ENCODE measurements around the gene CD58.

CD58 gene

DNA sequence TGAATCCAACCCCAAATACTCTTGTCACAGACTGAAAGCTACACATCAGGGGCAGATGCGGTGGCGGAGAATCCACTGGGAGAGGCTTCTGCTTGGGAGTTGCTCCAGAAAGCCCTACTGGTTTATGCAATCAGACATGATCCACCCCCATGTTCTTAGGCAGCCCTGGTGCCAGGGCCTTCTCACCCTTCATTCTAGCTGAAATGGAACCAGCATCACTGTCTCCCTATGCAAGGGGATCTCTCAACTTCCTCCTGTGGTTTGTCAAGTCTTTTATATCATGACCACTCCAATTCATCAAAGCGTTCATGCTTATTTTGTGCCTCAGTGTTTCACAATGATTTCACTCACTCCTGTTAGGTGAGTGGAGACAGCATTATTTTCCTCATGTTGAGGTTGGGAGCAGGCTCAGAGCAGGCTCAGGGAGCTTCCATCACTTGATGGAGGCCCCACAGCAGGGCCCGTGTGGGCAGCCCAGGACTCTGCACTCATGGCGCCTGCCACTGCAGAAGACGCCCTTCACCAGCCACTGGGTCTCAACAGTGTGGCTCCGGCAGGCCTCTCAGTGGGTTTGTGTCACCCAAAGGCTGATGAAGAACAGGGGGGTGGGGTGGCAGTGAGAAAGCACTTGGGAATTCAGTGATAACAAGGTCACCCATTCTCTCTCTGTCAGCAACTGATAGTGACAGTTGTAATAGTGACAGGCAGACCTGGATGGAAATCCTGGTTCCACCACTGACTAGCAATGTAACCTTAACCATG, 67.1 kb downstream of the CD58 start:
- no peak overlapping the region for H3K4me3 ChIP-seq (ENCODE audit: insufficient read depth, low read length, poor library complexity, severe bottlenecking)

DNA sequence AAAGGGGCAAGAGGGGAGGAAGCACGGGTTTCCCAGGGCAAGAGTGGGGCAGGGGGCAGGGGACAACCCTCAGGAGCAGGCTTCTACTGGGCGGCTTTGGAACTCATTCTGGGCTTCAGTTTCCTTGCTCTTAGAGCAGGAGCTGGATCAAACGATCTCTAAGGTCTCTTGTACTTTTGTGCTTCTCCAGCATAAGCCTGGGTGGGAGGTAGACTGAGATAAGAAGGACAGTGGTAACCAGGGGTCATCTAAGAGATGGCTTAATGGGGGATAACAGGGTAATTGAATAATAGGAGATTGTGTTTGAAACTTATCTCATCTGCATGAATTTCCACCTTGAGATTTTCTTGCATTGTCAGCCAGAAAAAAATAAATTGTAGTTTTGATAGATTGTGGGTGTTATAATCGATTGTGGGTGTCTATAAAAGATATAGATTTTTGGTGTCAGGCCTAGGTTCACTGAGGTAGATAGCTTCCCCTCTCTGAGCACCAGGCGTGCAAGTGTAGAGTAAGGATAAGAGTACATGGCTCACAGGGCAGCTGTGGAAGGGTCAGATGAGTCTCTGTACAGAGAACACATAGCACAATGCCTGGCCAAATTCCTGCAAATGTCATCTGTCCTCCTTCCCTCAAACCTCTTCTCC, 68.0 kb downstream of the CD58 start:
- no peak overlapping the region for H3K9ac ChIP-seq (ENCODE audit: low read length)

More for the DNA sequence above, 67.1 kb downstream of the CD58 start:
- Histone ChIP-seq H3K79me2 (ENCODE audit: insufficient read depth, low read length) (no peaks in the 10 kb centered on the region), H3K27me3 (ENCODE audit: low read length) (no peaks in the 10 kb centered on the region), H3K9me3 (ENCODE audit: insufficient read depth, low read length) (no peaks in the 10 kb centered on the region), H3K4me2 (ENCODE audit: low read depth, low read length, poor library complexity, severe bottlenecking) (no peak overlapping the region), H3F3A (ENCODE audit: insufficient read depth) (no peaks in the 10 kb centered on the region), H3K9me2 (replicated peaks; ENCODE audit: insufficient read depth, low read length) (no peaks in the 10 kb centered on the region), H3K9ac (ENCODE audit: low read length) (no peak overlapping the region), H2AFZ (ENCODE audit: low read depth, low read length, severe bottlenecking) (no peak overlapping the region), H3K27ac (ENCODE audit: low read depth, low read length) (no peak overlapping the region), H4K20me1 (ENCODE audit: low read depth, low read length) (no peaks in the 10 kb centered on the region), H3K36me3 (ENCODE audit: low read length) (no peaks in the 10 kb centered on the region)
- TF ChIP-seq, protein P1, sequence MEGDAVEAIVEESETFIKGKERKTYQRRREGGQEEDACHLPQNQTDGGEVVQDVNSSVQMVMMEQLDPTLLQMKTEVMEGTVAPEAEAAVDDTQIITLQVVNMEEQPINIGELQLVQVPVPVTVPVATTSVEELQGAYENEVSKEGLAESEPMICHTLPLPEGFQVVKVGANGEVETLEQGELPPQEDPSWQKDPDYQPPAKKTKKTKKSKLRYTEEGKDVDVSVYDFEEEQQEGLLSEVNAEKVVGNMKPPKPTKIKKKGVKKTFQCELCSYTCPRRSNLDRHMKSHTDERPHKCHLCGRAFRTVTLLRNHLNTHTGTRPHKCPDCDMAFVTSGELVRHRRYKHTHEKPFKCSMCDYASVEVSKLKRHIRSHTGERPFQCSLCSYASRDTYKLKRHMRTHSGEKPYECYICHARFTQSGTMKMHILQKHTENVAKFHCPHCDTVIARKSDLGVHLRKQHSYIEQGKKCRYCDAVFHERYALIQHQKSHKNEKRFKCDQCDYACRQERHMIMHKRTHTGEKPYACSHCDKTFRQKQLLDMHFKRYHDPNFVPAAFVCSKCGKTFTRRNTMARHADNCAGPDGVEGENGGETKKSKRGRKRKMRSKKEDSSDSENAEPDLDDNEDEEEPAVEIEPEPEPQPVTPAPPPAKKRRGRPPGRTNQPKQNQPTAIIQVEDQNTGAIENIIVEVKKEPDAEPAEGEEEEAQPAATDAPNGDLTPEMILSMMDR (IDR thresholded peaks at IDR 0.05; ENCODE audit: insufficient read depth, low read length, poor library complexity, severe bottlenecking): no peak
- TF ChIP-seq EZH2phosphoT487 (conservative IDR thresholded peaks at IDR 0.05; ENCODE audit: low read length): no peak

GRCh38 chr1:116501870-116502244, 69.0 kb downstream of the CD58 start:
- Histone ChIP-seq H3K4me2 (ENCODE audit: low read depth, low read length, poor library complexity, severe bottlenecking) (no peak overlapping the region), H3F3A (ENCODE audit: insufficient read depth) (no peaks in the 10 kb centered on the region), H3K9me2 (replicated peaks; ENCODE audit: insufficient read depth, low read length) (no peaks in the 10 kb centered on the region), H3K79me2 (ENCODE audit: insufficient read depth, low read length) (no peaks in the 10 kb centered on the region), H3K9me3 (ENCODE audit: insufficient read depth, low read length) (no peaks in the 10 kb centered on the region), H3K4me3 (ENCODE audit: insufficient read depth, low read length, poor library complexity, severe bottlenecking) (no peak overlapping the region), H3K27ac (ENCODE audit: low read depth, low read length) (no peak overlapping the region), H3K36me3 (ENCODE audit: low read length) (no peaks in the 10 kb centered on the region), H3K27me3 (ENCODE audit: low read length) (no peaks in the 10 kb centered on the region), H2AFZ (ENCODE audit: low read depth, low read length, severe bottlenecking) (no peak overlapping the region), H4K20me1 (ENCODE audit: low read depth, low read length) (no peaks in the 10 kb centered on the region), H3K9ac (ENCODE audit: low read length) (no peak overlapping the region)
- TF ChIP-seq EZH2phosphoT487 (conservative IDR thresholded peaks at IDR 0.05; ENCODE audit: low read length): no peak
- TF ChIP-seq, protein P1 (IDR thresholded peaks at IDR 0.05; ENCODE audit: insufficient read depth, low read length, poor library complexity, severe bottlenecking): no peak

More for the DNA sequence above, 68.0 kb downstream of the CD58 start:
- Histone ChIP-seq H3K36me3 (ENCODE audit: low read length) (no peaks in the 10 kb centered on the region), H3F3A (ENCODE audit: insufficient read depth) (no peaks in the 10 kb centered on the region), H3K27me3 (ENCODE audit: low read length) (no peaks in the 10 kb centered on the region), H3K79me2 (ENCODE audit: insufficient read depth, low read length) (no peaks in the 10 kb centered on the region), H3K4me3 (ENCODE audit: insufficient read depth, low read length, poor library complexity, severe bottlenecking) (no peak overlapping the region), H2AFZ (ENCODE audit: low read depth, low read length, severe bottlenecking) (no peak overlapping the region), H3K4me2 (ENCODE audit: low read depth, low read length, poor library complexity, severe bottlenecking) (no peak overlapping the region), H3K9me2 (replicated peaks; ENCODE audit: insufficient read depth, low read length) (no peaks in the 10 kb centered on the region), H3K27ac (ENCODE audit: low read depth, low read length) (no peak overlapping the region), H3K9me3 (ENCODE audit: insufficient read depth, low read length) (no peaks in the 10 kb centered on the region), H4K20me1 (ENCODE audit: low read depth, low read length) (no peaks in the 10 kb centered on the region)
- TF ChIP-seq EZH2phosphoT487 (conservative IDR thresholded peaks at IDR 0.05; ENCODE audit: low read length): no peak
- TF ChIP-seq, protein P1 (IDR thresholded peaks at IDR 0.05; ENCODE audit: insufficient read depth, low read length, poor library complexity, severe bottlenecking): no peak
